Activated T-cell treated with anti-CD3 and anti-CD28 coated beads, Interleukin-2, amount 50 U/mL, for 72 hours (primary cell): ENCODE data around the gene NDUFS6. TPM values are rescaled to one million over a fixed set of nuclear protein-coding genes. Genes with fewer than 3 reads are reported as not detected.
"Not testable (repeated sequence)": the region's sequence is repeated elsewhere in the genome, so short reads cannot be mapped to it uniquely, and the experiment has no call there.

Source experiments
- ATAC-seq, 2 donors: fragments of 150-1000 bp; cut with Tn5 transposase; replicated peaks in 1 of 2; 2 replicates each; pipeline ENCODE4 v1.10.0; 2021; ENCODE audit warnings: moderate library complexity in 2 of 2, mild to moderate bottlenecking in 1 of 2
- DNase-seq, 2 donors: peaks; one replicate each; pipeline ENCODE4 v3.0.0; 2021 to 2022; ENCODE audit warnings: mixed read lengths in 1 of 2
- H3K27ac Mint-ChIP-seq: one replicate; pipeline ENCODE4 v1.8.0; 2022; ENCODE audit warnings: mild to moderate bottlenecking, moderate library complexity, mixed read lengths
- H3K27me3 Mint-ChIP-seq: one replicate; pipeline ENCODE4 v1.8.0; 2022; ENCODE audit warnings: low read depth, mixed read lengths
- H3K36me3 Mint-ChIP-seq, 2 donors: one replicate each; pipeline ENCODE4 v1.8.0; 2022; ENCODE audit warnings: mixed read lengths in 2 of 2, mild to moderate bottlenecking in 1 of 2; ENCODE audit not compliant: insufficient read depth in 2 of 2
- H3K4me1 Mint-ChIP-seq: one replicate; pipeline ENCODE4 v1.8.0; 2022; ENCODE audit warnings: low read depth, mixed read lengths
- H3K4me3 Mint-ChIP-seq, 2 donors: one replicate each; pipeline ENCODE4 v1.8.0; 2022; ENCODE audit warnings: mild to moderate bottlenecking in 2 of 2, mixed read lengths in 2 of 2, moderate library complexity in 2 of 2
- H3K9me3 Mint-ChIP-seq, 2 donors: one replicate each; pipeline ENCODE4 v1.8.0; 2022; ENCODE audit warnings: mixed read lengths in 2 of 2
- total RNA-seq, 2 donors: library from RNA; stranded (reverse); gene quantifications; one replicate each; pipeline ENCODE4 v1.2.3, GENCODE V29; 2022

NDUFS6 gene
- total RNA-seq, 2 donors from 2014 or later = 21.9 to 22.3 TPM

- no peaks in the 10 kb centered on the region for H3K9me3 Mint-ChIP-seq
- peaks cover 14% of the 10 kb centered on the region for H3K27me3 Mint-ChIP-seq
- no peak overlapping the region for H3K27ac Mint-ChIP-seq
- no peak for ATAC-seq
- DNase-seq = no peak
- no peak overlapping the region for H3K4me3 Mint-ChIP-seq
- peaks cover 15% of the 10 kb centered on the region for H3K4me1 Mint-ChIP-seq
- H3K36me3 Mint-ChIP-seq = no peaks in the 10 kb centered on the region
Observed at GRCh38 chr5:1781107-1781506, 20.1 kb upstream of the NDUFS6 start.

GRCh38 chr5:1781726-1782384, 19.4 kb upstream of the NDUFS6 start:
- Mint-ChIP-seq H3K27me3 (peaks cover 14% of the 10 kb centered on the region), H3K4me3 (no peak overlapping the region), H3K36me3 (no peaks in the 10 kb centered on the region), H3K4me1 (peaks cover 15% of the 10 kb centered on the region), H3K27ac (no peak overlapping the region), H3K9me3 (no peaks in the 10 kb centered on the region)
- no peak for ATAC-seq
- no peak for DNase-seq

GRCh38 chr5:1782385-1783215, 18.6 kb upstream of the NDUFS6 start:
- no peaks in the 10 kb centered on the region for H3K9me3 Mint-ChIP-seq
- ATAC-seq (no peak), DNase-seq (no peak)
- peaks cover 14% of the 10 kb centered on the region for H3K27me3 Mint-ChIP-seq
- no peak overlapping the region for H3K27ac Mint-ChIP-seq
- H3K4me3 Mint-ChIP-seq = no peak overlapping the region
- H3K4me1 Mint-ChIP-seq = peaks cover 15% of the 10 kb centered on the region
- H3K36me3 Mint-ChIP-seq = no peaks in the 10 kb centered on the region

GRCh38 chr5:1783216-1783554, 18.0 kb upstream of the NDUFS6 start:
- no peaks in the 10 kb centered on the region for H3K9me3 Mint-ChIP-seq
- no peak overlapping the region for H3K4me3 Mint-ChIP-seq
- H3K36me3 Mint-ChIP-seq = no peaks in the 10 kb centered on the region
- ATAC-seq = peak; percentile 31 to 32
- peaks cover 14% of the 10 kb centered on the region for H3K27me3 Mint-ChIP-seq
- no peak for DNase-seq
- H3K27ac Mint-ChIP-seq = no peak overlapping the region
- H3K4me1 Mint-ChIP-seq = peaks cover 18% of the 10 kb centered on the region

- H3K9me3 Mint-ChIP-seq = no peaks in the 10 kb centered on the region
- H3K4me1 Mint-ChIP-seq = peaks cover 30% of the 10 kb centered on the region
- H3K27me3 Mint-ChIP-seq = peaks cover 14% of the 10 kb centered on the region
- H3K27ac Mint-ChIP-seq = no peak overlapping the region
- DNase-seq (no peak), ATAC-seq (no peak)
- H3K36me3 Mint-ChIP-seq = no peaks in the 10 kb centered on the region
- H3K4me3 Mint-ChIP-seq = no peak overlapping the region
Observed at GRCh38 chr5:1784197-1785050, 16.8 kb upstream of the NDUFS6 start.

GRCh38 chr5:1785062-1785461, 16.1 kb upstream of the NDUFS6 start:
- no peak overlapping the region for H3K4me3 Mint-ChIP-seq
- H3K36me3 Mint-ChIP-seq = no peaks in the 10 kb centered on the region
- no peak for ATAC-seq

GRCh38 chr5:1785984-1786383, 15.2 kb upstream of the NDUFS6 start:
- Mint-ChIP-seq H3K36me3 (no peaks in the 10 kb centered on the region), H3K4me3 (no peak overlapping the region), H3K4me1 (peaks cover 44% of the 10 kb centered on the region), H3K27me3 (peaks cover 14% of the 10 kb centered on the region), H3K27ac (no peak overlapping the region), H3K9me3 (no peaks in the 10 kb centered on the region)
- ATAC-seq (no peak), DNase-seq (no peak)

More at GRCh38 chr5:1785062-1785461, 16.1 kb upstream of the NDUFS6 start:
- Mint-ChIP-seq H3K27ac (no peak overlapping the region), H3K9me3 (no peaks in the 10 kb centered on the region), H3K27me3 (peaks cover 14% of the 10 kb centered on the region), H3K4me1 (peaks cover 37% of the 10 kb centered on the region)
- no peak for DNase-seq

- H3K4me1 Mint-ChIP-seq = peaks cover 49% of the 10 kb centered on the region
Observed at GRCh38 chr5:1786621-1787471, 14.4 kb upstream of the NDUFS6 start.

GRCh38 chr5:1787472-1788047, 13.6 kb upstream of the NDUFS6 start:
- DNase-seq (no peak), ATAC-seq (no peak)
- no peaks in the 10 kb centered on the region for H3K9me3 Mint-ChIP-seq
- H3K36me3 Mint-ChIP-seq = no peaks in the 10 kb centered on the region
- H3K4me3 Mint-ChIP-seq = no peak overlapping the region
- H3K4me1 Mint-ChIP-seq = peaks cover 56% of the 10 kb centered on the region
- H3K27me3 Mint-ChIP-seq = peaks cover 10% of the 10 kb centered on the region
- no peak overlapping the region for H3K27ac Mint-ChIP-seq

More at GRCh38 chr5:1786621-1787471, 14.4 kb upstream of the NDUFS6 start:
- Mint-ChIP-seq H3K27me3 (peaks cover 14% of the 10 kb centered on the region), H3K27ac (no peak overlapping the region), H3K4me3 (no peak overlapping the region), H3K36me3 (no peaks in the 10 kb centered on the region), H3K9me3 (no peaks in the 10 kb centered on the region)
- ATAC-seq = no peak
- no peak for DNase-seq

GRCh38 chr5:1788200-1788599, 13.0 kb upstream of the NDUFS6 start:
- ATAC-seq (no peak), DNase-seq (no peak)
- no peaks in the 10 kb centered on the region for H3K36me3 Mint-ChIP-seq
- H3K4me3 Mint-ChIP-seq = no peak overlapping the region
- H3K27ac Mint-ChIP-seq = no peak overlapping the region
- H3K9me3 Mint-ChIP-seq = no peaks in the 10 kb centered on the region
- peaks cover 56% of the 10 kb centered on the region for H3K4me1 Mint-ChIP-seq
- peaks cover 9% of the 10 kb centered on the region for H3K27me3 Mint-ChIP-seq

GRCh38 chr5:1788828-1789227, 12.4 kb upstream of the NDUFS6 start:
- Mint-ChIP-seq H3K4me3 (peak overlapping the region; percentile 50 to 76), H3K36me3 (no peaks in the 10 kb centered on the region), H3K4me1 (peaks cover 59% of the 10 kb centered on the region), H3K9me3 (no peaks in the 10 kb centered on the region), H3K27me3 (peaks cover 9% of the 10 kb centered on the region), H3K27ac (peak overlapping the region; percentile 68)
- DNase-seq (no peak), ATAC-seq (no peak)

- H3K9me3 Mint-ChIP-seq, H3K27me3 Mint-ChIP-seq, H3K36me3 Mint-ChIP-seq: not testable (repeated sequence)
- ATAC-seq (peak; percentile 33 to 35), DNase-seq (peak; percentile 45 to 48)
- peaks cover 62% of the 10 kb centered on the region for H3K4me1 Mint-ChIP-seq
- H3K4me3 Mint-ChIP-seq = peak overlapping the region; percentile 50 to 76
- H3K27ac Mint-ChIP-seq = peak overlapping the region; percentile 68
Observed at GRCh38 chr5:1789438-1789833, 11.8 kb upstream of the NDUFS6 start.
